ENCODE data around the gene ADAM10.
A peak's percentile ranks its signal among the peaks of the same experiment; 100 is the strongest.
"Not testable (repeated sequence)": the region's sequence is repeated elsewhere in the genome, so short reads cannot be mapped to it uniquely, and the experiment has no call there.

The ADAM10 gene, protein sequence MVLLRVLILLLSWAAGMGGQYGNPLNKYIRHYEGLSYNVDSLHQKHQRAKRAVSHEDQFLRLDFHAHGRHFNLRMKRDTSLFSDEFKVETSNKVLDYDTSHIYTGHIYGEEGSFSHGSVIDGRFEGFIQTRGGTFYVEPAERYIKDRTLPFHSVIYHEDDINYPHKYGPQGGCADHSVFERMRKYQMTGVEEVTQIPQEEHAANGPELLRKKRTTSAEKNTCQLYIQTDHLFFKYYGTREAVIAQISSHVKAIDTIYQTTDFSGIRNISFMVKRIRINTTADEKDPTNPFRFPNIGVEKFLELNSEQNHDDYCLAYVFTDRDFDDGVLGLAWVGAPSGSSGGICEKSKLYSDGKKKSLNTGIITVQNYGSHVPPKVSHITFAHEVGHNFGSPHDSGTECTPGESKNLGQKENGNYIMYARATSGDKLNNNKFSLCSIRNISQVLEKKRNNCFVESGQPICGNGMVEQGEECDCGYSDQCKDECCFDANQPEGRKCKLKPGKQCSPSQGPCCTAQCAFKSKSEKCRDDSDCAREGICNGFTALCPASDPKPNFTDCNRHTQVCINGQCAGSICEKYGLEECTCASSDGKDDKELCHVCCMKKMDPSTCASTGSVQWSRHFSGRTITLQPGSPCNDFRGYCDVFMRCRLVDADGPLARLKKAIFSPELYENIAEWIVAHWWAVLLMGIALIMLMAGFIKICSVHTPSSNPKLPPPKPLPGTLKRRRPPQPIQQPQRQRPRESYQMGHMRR

DNA sequence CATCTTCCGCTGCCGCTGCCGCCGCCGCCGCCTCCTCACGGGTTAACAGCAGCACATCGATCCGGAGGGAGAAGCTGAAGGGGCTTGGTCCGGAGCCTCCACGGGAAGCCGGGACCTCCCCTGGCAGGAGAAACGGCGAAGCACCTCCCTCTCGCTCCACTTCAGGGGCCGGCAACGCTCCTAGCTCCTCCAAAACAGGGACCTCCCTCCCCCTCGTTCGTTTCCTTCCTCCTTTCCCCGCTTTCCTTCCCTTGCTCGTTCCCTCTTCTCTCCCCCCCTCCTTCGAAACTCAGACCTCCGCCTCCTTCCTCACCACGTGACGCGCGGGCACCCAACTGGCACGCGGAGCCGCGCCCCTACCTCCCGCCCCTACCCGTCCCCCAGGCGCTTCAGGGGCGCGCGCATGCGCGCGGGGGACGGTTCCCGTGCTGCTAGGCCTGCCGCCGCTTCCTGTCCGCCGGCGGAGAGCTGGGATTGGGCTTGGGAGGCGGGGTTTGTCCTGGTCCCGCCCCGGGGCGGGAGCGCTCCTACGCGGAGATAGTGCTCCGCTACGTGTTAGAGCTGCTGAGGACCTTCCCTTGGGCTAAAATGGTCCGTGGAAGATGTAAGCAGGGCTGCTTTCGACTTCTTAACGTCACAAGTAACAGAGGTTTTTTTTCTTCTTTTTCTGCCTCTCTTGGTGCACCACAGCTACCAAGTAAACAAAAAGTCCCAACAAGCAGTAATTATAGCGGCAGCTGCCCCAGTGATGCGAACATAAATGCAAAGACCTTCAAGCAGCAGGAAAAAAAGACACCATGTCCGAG lies at the start of gene ADAM10:
Gene ADAM10 (minus strand): TSS at position 176 of the 806 bp plus-strand sequence. CDS start 173 bp downstream, at position 3.
- DNase-seq (ENCODE audit: low read depth in 2 of 2) = peak; percentile 97 to 99

DNA sequence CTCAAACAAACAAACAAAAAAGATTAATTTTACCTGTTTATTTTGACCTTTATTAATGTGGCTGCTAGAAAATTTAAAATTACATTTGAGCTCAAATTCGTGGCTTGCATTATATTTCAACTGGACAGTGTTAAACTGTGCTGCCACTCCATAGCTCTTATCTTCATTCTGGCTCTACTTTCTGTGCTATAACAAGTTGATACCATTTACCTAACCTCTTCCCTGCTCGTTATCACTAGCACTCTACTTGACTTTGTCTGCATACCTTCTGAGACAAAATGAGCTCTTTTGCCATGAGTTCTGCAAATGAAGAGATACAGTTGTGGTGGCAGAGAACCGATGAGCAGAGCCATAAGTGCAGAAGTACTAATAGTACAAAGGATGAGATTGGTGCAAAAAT lies 48.0 kb upstream of the ADAM10 start:
- no peak for DNase-seq (ENCODE audit: low read depth in 2 of 2)

DNA sequence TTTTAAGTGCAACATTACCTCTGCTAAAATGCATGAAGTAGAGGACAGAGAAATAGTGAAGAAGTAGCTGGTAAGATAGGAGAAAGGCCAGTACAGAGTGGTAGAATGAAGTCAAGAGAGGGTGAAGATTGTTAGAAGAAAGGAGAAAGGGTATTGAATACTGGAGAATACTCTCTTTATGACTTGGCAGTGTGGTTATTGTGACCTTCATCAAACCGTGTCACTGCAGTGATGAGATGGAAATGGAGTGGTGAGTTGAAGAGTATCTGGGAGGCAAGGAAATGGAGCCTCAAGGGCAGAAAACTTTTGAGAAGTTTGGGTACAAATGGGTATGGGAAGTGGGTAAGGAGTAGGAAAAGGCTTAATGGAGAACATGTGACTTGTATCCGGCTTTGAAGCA lies 46.3 kb upstream of the ADAM10 start:
- no peak for DNase-seq (ENCODE audit: low read depth in 2 of 2)

DNA sequence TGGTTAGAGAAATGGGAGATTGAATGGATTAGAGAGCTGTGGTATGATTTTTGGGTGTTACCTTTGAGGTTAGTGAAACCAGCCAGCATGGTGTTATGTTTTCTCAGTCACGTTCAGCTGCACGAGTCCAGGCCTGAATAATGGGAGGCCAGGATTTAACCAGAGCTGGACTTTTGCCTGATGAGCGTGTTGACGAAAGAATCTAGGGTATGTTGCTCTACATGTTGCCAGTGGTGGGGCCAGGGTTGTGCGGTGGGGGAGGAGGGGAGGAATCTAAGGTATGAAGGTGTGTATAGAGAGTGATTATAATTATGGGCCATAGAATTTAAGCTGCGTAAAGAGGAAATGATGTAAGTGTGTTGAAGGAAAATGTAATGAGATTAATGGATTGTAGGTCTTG lies 44.4 kb upstream of the ADAM10 start:
- no peak for DNase-seq (ENCODE audit: low read depth in 2 of 2)

DNA sequence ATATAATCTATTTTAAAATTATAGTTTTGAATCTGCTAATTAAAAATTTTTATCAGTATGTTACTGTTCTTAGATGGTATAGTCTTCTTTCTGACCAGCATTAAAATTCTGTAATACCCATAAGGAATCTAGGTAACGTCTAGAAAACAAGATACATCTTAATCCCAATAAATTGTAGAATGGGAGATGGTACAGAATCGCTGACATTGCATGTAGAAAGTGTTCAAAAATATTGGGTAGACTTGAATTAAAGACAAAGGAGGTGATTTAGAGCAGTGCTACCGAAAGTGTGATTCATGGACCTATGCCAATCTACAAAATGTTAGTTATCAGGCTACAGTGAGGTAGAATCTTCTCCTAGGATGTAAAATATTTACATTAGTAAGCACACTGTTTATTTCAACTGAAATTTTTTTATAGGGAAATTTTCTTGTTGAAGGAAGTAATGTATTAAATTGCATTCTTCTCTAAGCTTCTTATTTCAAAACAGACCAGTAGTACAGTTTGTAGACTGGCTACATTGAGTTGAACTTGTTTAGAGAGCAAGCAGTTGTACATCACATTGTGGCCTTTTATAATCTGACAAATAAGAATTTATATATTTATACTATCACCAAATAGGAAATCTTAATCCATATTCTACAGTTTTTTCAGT lies 38.7 kb upstream of the ADAM10 start:
- DNase-seq (ENCODE audit: low read depth in 2 of 2) = no peak

DNA sequence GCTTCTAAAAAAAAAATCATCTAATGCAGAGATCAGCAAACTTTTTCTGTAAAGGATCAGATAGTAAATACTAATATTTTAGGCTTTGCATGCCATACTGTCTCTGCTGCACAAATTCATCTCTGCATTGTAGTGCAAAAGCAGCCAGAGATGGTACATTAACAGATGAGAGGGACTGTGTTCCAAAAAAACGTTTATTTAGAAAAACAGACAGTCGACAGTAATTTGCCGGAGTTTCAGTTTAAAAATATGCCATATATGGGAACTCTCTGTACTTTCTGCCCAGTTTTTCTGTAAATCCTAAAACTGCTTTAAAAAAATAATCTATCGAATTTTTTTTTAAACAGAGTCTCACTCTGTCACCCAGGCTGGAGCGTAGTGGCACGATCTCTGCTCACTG lies 35.8 kb upstream of the ADAM10 start:
- DNase-seq (ENCODE audit: low read depth in 2 of 2) = no peak

DNA sequence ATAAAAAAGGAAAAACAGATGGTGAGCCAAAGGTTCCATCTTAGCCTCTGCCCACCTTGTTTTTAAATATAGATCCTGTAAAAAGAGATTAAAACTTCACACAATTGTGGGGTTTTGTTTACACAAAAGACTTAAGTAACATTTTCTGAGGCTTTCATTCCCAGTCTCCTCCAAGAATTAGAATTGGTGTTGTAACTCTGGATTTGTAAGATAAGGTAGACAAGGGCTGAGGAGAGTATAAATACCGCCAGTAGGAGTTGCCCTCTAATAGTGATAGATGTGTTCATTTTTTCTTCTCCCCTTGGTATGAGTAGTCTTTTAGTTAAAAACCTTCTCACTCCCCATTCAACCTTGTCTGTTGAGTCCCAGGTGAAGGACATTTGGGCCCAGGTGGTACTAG lies 30.0 kb upstream of the ADAM10 start:
- no peak for DNase-seq (ENCODE audit: low read depth in 2 of 2)

DNA sequence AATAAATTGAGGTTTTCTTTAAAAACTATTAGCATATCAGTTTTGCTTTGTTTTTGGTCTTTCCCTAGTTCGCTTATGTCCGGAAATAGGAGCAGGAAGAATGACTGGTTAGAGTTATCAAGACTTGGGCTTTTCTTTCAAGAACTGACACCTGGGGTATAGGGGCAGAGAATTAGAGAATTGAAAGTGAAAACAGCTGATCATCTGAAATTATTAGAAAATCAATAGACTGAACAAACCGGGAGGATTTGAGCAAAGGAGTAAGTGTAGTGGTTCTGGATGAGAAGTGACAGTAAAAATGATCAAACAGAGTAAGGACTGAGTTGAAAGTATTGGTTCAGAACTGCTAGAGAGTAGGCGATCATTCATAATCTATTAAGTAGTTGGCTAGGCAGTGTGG lies 27.6 kb upstream of the ADAM10 start:
- no peak for DNase-seq (ENCODE audit: low read depth in 2 of 2)

DNA sequence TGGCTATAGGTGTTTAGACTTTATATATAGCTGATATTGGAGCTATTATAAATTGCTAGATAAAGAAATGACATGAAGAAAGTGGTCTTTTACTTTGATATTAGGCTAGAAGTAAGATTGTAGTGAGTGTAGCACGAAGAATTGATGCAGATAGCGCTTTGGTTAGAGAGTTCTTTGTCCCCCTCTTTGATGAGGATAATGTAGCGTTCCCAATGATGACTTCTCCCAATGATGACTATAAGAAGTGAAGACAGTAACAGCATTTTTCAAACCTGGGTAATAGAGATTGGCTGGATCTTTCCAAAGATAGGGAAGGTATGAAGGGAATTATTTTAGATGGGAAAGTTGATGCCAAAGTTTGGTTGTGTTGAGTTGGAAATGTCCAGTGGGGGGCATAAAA lies 25.9 kb upstream of the ADAM10 start:
- no peak for DNase-seq (ENCODE audit: low read depth in 2 of 2)

DNA sequence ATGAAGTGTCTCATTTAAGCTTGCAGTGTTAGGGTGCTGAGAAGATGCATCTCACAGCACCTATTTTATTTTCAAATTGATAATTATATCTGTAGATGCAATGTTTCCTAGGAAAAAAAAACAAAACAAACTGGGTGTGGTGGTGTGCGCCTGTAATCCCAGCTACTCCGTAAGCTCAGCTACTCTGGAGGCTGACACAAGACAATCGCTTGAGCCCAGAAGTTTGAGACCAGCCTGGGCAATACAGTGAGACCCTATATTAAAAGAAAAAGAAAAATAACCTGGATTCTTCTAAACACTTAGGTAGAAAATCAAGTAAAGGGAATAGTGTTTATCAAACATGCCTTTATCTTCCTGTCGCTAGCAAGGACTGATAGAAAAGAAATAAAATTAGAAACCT lies 23.5 kb upstream of the ADAM10 start:
- no peak for DNase-seq (ENCODE audit: low read depth in 2 of 2)

DNA sequence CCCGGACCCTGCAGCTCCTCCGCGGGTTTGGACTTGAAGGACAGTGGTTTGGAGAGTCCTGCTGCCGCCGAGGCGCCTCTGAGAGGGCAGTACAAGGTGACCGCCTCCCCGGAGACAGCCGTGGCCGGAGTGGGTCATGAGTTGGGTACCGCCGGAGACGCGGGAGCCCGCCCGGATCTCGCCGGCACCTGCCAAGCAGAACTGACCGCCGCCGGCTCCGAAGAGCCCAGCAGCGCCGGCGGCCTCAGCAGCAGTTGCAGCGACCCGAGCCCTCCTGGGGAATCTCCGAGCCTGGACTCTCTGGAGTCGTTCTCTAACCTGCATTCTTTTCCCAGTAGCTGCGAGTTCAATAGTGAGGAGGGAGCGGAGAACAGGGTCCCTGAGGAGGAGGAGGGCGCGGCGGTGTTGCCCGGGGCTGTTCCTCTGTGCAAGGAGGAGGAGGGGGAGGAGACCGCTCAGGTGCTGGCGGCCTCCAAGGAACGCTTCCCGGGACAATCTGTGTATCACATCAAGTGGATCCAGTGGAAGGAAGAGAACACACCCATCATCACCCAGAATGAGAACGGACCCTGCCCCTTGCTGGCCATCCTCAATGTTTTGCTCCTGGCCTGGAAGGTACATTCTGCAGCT lies 22.2 kb upstream of the ADAM10 start:
- DNase-seq (ENCODE audit: low read depth in 2 of 2) = peak in 1 of 2 experiments; percentile 14

DNA sequence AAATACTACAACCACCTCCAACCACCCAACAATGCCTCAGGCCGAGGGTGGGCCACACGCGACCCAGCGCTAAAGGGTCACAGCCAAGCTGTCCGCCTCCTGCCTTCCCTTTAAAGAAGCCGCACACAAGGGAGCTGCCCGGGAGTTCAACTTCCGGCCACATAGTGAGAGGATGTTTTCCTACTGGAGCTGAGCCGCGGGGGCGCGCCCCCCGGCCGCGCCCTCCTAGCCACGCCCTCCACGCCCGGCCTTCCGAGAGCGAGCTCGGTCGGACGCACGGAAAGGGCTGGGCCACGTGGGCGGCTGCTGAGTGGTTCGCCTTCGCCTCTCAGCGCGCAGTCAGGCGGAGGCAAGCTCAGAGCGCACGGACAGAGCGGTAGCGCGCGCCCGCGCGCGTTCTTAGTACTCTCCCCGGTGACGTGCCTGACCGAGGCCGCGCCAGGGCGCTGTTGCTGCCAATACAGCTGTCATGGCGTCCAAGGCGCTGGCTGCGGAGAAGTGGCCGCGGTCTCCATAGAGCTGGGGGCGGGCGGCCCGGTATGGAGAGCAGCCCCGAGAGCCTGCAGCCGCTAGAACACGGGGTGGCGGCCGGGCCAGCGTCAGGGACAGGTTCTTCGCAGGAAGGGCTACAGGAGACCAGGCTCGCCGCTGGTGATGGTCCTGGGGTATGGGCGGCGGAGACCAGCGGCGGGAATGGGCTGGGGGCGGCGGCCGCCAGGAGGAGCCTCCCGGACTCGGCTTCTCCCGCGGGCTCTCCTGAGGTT lies 21.5 kb upstream of the ADAM10 start, which contains the start of gene MINDY2:
Gene MINDY2 (plus strand): TSS at position 446 of the 764 bp plus-strand sequence. CDS start 94 bp downstream, at position 540.
- DNase-seq (ENCODE audit: low read depth in 2 of 2) = peak; percentile 90 to 95

DNA sequence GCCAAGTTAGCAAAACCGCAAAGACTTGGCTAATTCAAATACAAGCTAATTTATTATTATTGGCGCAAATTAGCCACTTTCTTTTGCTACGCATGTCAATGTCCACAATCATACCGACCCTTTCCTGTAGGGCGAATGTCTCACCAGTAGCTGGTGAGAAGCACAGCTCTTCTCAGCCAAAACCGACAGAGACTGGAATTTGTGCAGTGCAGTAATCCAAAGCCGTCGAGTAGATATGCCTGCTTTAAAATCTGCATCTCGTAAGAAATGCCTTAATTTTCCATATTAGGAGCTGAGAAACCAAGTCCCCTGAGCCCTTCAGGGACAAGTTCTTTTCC lies 21.0 kb upstream of the ADAM10 start:
- DNase-seq (ENCODE audit: low read depth in 2 of 2) = no peak

DNA sequence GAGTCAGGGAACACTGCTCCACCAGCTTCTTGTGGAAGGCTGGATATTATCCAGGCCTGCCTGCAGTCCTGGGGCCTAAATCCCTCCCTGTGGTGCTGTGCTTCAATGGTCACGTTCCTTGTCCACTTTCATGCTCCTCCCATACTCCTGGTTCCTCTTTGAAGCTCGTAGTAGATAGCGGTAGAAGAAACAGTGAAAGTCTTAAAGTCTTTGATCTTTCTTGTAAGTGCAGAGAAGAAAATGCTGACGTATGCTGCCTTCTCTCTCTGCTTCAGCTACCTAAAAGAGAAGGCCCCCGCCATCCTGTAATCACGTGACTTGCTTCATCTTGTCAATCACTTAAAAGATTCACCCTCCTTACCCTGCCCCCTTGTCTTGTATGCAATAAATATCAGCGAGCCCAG lies 19.1 kb upstream of the ADAM10 start:
- DNase-seq (ENCODE audit: low read depth in 2 of 2) = not testable (repeated sequence)

DNA sequence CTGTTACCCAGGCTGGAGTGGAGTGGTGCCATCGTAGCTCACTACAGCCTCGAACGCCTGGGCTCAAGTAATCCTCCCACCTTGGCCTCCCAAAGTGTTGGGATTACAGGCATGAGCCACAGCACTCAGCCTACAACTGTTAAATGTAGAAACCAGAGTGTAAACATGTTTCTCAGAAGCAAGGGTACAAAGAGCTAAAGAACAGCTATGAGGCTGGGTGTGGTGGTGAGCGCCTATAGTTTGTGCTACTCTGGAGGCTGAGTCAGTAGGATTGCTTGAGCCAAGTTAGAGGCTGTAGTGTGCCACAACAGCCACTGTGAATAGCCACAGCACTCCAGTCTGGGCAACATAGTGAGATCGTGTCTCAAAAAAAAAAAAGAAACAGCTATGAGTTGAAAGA lies 16.8 kb upstream of the ADAM10 start:
- no peak for DNase-seq (ENCODE audit: low read depth in 2 of 2)

DNA sequence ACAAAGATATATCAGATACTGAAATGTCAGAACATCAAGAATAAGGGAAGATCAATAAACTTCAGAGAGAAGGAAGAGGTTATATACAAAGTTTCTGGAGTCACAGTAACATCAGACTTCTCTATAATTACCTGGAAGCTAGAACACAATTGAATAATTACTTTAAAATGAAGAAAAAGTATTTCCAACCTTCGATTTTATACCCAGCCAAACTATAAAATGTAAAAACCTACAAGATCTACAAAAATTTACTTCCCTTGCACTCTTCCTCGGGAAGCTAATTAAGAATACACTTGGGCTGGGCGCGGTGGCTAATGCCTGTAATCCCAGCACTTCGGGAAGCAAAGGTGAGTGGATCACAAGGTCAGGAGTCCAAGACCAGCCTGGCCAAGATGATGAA lies 15.0 kb upstream of the ADAM10 start:
- no peak for DNase-seq (ENCODE audit: low read depth in 2 of 2)

DNA sequence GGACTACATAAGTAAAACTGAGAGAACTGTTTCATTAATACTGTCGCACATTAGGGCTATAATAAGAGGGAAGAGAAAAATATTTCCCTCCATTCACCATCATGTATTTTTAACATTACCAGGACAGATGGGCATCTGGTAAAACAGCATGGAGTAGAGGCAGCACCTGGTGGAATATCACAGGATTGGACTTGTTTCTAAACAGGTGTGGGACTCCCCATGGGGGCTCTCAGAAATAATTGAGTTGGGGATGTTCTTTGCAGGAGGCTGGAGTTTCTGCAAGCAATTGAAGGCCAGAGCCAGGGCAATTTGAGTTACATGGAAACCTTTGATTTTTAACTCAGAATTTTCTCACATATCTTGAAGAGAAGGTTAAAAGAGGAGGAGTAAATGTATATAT lies 13.2 kb upstream of the ADAM10 start:
- DNase-seq (ENCODE audit: low read depth in 2 of 2) = no peak

DNA sequence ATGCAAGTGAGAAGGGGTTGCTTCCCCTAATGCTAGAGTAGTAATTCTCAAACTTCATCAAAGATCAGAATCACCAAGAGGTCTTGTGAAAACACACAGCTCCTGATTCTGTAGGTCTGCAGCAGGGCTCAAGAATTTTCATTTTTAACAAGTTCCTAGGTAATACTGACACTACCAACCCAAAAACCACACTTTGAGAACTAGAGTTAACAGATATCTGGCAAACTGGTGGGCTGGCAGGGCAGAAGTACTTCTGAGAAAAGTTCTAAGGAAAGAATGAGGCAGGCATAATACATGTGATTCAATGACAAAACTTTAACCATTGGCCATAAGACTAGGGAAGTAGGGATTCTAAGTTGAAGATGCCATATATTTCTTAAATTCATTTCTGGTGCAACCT lies 12.8 kb upstream of the ADAM10 start:
- no peak for DNase-seq (ENCODE audit: low read depth in 2 of 2)

DNA sequence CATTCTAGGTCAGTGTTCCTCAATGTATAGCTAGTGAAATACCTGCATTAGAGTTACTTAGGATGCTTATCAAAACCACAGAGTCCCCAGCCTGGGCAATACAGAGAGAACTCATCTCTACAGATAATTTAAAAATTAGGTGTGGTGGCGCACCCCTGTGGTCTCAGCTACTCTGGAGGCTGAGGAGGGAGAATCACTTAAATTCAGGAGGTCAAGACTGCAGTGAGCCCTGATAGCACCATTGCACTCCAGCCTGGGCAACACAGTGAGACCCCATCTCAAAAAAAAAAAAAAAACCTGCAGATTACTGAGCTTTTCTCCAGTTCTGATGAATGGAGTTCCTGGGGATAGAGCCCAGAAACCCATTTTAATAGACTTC lies 11.5 kb upstream of the ADAM10 start:
- DNase-seq (ENCODE audit: low read depth in 2 of 2) = no peak

DNA sequence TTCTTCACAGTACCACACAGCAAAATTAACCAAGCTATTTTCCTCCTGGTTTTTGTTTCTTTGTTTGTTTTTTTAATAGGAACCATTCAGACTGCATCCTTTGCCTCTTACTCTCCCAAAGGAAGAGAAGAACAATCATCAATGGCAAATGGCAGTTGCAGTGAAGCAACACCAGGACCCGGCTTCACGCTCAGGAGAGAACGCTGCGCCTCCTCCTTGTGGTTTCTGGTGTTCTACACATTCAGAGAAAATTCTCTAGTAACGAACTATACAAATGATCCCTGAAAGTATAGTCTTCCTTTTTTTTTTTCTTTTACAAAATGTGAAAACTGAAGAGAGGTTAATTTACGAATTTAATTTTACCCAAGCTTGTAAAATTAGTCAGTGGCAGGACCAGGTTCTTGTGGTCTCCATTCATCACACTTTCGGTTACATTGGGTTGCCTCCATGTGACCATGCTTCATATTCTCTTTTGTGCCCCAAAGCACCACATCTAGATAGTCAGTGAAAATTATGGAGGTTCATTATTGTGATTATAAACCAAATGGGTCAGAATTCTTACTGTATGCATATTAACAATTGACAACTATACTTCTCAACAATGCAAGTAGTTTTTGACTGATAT lies 11.0 kb upstream of the ADAM10 start:
- DNase-seq (ENCODE audit: low read depth in 2 of 2) = no peak
